Stimulated activated CD4-positive, alpha-beta T cell treated with anti-CD3 and anti-CD28 coated beads, TNF-alpha, amount 100 ng/mL, for 1 hour (primary cell): ENCODE measurements around the gene HRAS.
"Not testable (repeated sequence)": the region's sequence is repeated elsewhere in the genome, so short reads cannot be mapped to it uniquely, and the experiment has no call there.

Source experiments
- DNase-seq, 3 donors: peaks; one replicate each; pipeline ENCODE4 v3.0.0-alpha.2; 2020; ENCODE audit warnings: low read depth in 3 of 3, low spot score in 1 of 3

The HRAS gene

GRCh38 chr11:534396-535209, 773 bp downstream of the HRAS start:
- no peak for DNase-seq

GRCh38 chr11:533586-534395, 1.6 kb downstream of the HRAS start:
- no peak for DNase-seq

GRCh38 chr11:532986-533585, 2.3 kb downstream of the HRAS start:
- DNase-seq = no peak

- no peak for DNase-seq
Measured at GRCh38 chr11:532527-532985, 2.8 kb downstream of the HRAS start.

- DNase-seq = no peak
Measured at GRCh38 chr11:531919-532526, 3.4 kb downstream of the HRAS start.

- no peak for DNase-seq
Measured at GRCh38 chr11:530960-531831, 4.2 kb downstream of the HRAS start.

- no peak for DNase-seq
Measured at GRCh38 chr11:529728-530411, 5.5 kb downstream of the HRAS start.

GRCh38 chr11:528815-529727, 6.3 kb downstream of the HRAS start:
- no peak for DNase-seq

- no peak for DNase-seq
Measured at GRCh38 chr11:528166-528814, 7.1 kb downstream of the HRAS start.

GRCh38 chr11:526192-526591, 9.2 kb downstream of the HRAS start:
- DNase-seq = no peak

GRCh38 chr11:521177-521688, 14.1 kb downstream of the HRAS start:
- no peak for DNase-seq

- DNase-seq = no peak
Measured at GRCh38 chr11:520428-521176, 14.8 kb downstream of the HRAS start.

- DNase-seq = peak; percentile 68 to 90 (median 88)
Measured at GRCh38 chr11:518463-519202, 16.7 kb downstream of the HRAS start.

GRCh38 chr11:516918-517685, 18.3 kb downstream of the HRAS start:
- DNase-seq = not testable (repeated sequence)

GRCh38 chr11:516400-516799, 19.0 kb downstream of the HRAS start:
- no peak for DNase-seq

- DNase-seq = no peak
Measured at GRCh38 chr11:515131-515530, 20.2 kb downstream of the HRAS start.
